GM23338 (cell line): ENCODE data around the gene BRICD5. TPM values are rescaled to one million over a fixed set of nuclear protein-coding genes. Genes with fewer than 3 reads are reported as not detected.

Source experiments
- ATAC-seq: fragments of 200-7000 bp; cut with Tn5 transposase; 3 replicates; pipeline ENCODE4 v1.9.1; 2020
- DNase-seq: peaks from one replicate; pipeline ENCODE4 v3.0.0-alpha.2; 2015; ENCODE audit warnings: low spot score
- H2AFZ ChIP-seq: fragments of 200-600 bp; sonication (generic); 2 replicates; pipeline ENCODE4 v1.8.0; 2016; ENCODE audit warnings: antibody characterized with exemption, mild to moderate bottlenecking, moderate library complexity
- H3F3A ChIP-seq: fragments of 200-600 bp; sonication (generic); replicated peaks from 2 replicates; pipeline ENCODE4 v1.8.0; 2017; ENCODE audit warnings: antibody characterized with exemption, mixed run types, low read depth
- H3K27ac ChIP-seq: fragments of 200-600 bp; sonication (generic); 2 replicates; pipeline ENCODE4 v1.6.1; 2016; ENCODE audit warnings: low read depth
- H3K27me3 ChIP-seq: fragments of 200-600 bp; sonication (generic); 2 replicates; pipeline ENCODE4 v1.8.0; 2016; ENCODE audit warnings: mild to moderate bottlenecking, mixed run types, moderate library complexity; ENCODE audit not compliant: insufficient read depth
- H3K36me3 ChIP-seq: fragments of 200-600 bp; sonication (generic); 2 replicates; pipeline ENCODE4 v1.8.0; 2016; ENCODE audit warnings: mild to moderate bottlenecking; ENCODE audit not compliant: insufficient read depth
- H3K4me1 ChIP-seq: fragments of 200-600 bp; sonication (generic); 2 replicates; pipeline ENCODE4 v1.8.0; 2016; ENCODE audit warnings: mild to moderate bottlenecking, moderate library complexity; ENCODE audit not compliant: insufficient read depth
- H3K4me2 ChIP-seq: fragments of 200-600 bp; sonication (generic); 2 replicates; pipeline ENCODE4 v1.7.1; 2017; ENCODE audit warnings: mixed run types
- H3K4me3 ChIP-seq: fragments of 200-600 bp; sonication (generic); 2 replicates; pipeline ENCODE4 v1.6.1; 2016; ENCODE audit warnings: mixed run types
- H3K79me2 ChIP-seq: fragments of 200-600 bp; sonication (generic); replicated peaks from 2 replicates; pipeline ENCODE4 v1.8.0; 2017; ENCODE audit warnings: mild to moderate bottlenecking; ENCODE audit not compliant: insufficient read depth
- H3K9me2 ChIP-seq: fragments of 200-600 bp; sonication (generic); 2 replicates; pipeline ENCODE4 v1.8.0; 2017; ENCODE audit not compliant: insufficient read depth
- H4K20me1 ChIP-seq: fragments of 200-600 bp; sonication (generic); replicated peaks from 2 replicates; pipeline ENCODE4 v1.8.0; 2017; ENCODE audit warnings: mild to moderate bottlenecking; ENCODE audit not compliant: insufficient read depth
- H3K27ac Mint-ChIP-seq: 2 replicates; pipeline ENCODE4 v1.8.0; 2020; ENCODE audit warnings: inconsistent platforms, mild to moderate bottlenecking, moderate library complexity, mixed read lengths
- H3K27me3 Mint-ChIP-seq: 3 replicates; pipeline ENCODE4 v1.8.0; 2022; ENCODE audit warnings: low read depth, mild to moderate bottlenecking, moderate library complexity, mixed read lengths, inconsistent platforms; ENCODE audit not compliant: insufficient read depth, poor library complexity
- H3K36me3 Mint-ChIP-seq: 3 replicates; pipeline ENCODE4 v1.8.0; 2021; ENCODE audit warnings: low read depth, mild to moderate bottlenecking, inconsistent platforms, moderate library complexity, mixed read lengths
- H3K4me1 Mint-ChIP-seq: 3 replicates; pipeline ENCODE4 v1.8.0; 2020; ENCODE audit warnings: mild to moderate bottlenecking, inconsistent platforms, mixed read lengths
- H3K4me3 Mint-ChIP-seq: 3 replicates; pipeline ENCODE4 v1.8.0; 2021; ENCODE audit warnings: moderate library complexity, mild to moderate bottlenecking, inconsistent platforms, mixed read lengths
- H3K9me3 Mint-ChIP-seq: 3 replicates; pipeline ENCODE4 v1.8.0; 2020; ENCODE audit warnings: moderate library complexity, mild to moderate bottlenecking, inconsistent platforms, mixed read lengths
- CTCF ChIP-seq, 2 experiments: fragments of 200-600 bp in 1 of 2; sonication (generic) in 1 of 2; conservative IDR thresholded peaks; 2 replicates each; pipeline versions ENCODE4 v1.5.1 to v1.6.1; 2016 to 2017; ENCODE audit warnings: antibody characterized with exemption in 2 of 2, low read depth in 2 of 2, mild to moderate bottlenecking in 2 of 2, moderate library complexity in 1 of 2
- ETS1 ChIP-seq: IDR thresholded peaks from 2 replicates; pipeline ENCODE4 v1.6.1; 2016; ENCODE audit warnings: antibody characterized with exemption
- EZH2 ChIP-seq: fragments of 200-600 bp; sonication (generic); IDR thresholded peaks from one replicate; pipeline ENCODE4 v1.8.0; 2017; ENCODE audit warnings: antibody characterized with exemption, mild to moderate bottlenecking, low read depth; ENCODE audit not compliant: unreplicated experiment
- EZH2phosphoT487 ChIP-seq: fragments of 200-600 bp; sonication (generic); IDR thresholded peaks from one replicate; pipeline ENCODE4 v1.8.1; 2018; ENCODE audit warnings: antibody characterized with exemption; ENCODE audit not compliant: unreplicated experiment
- JUNB ChIP-seq: IDR thresholded peaks from one replicate; pipeline ENCODE4 v1.6.1; 2016; ENCODE audit warnings: antibody characterized with exemption; ENCODE audit not compliant: unreplicated experiment
- NANOG ChIP-seq: IDR thresholded peaks from 2 replicates; pipeline ENCODE4 v1.6.1; 2016; ENCODE audit warnings: antibody characterized with exemption, borderline replicate concordance
- REST ChIP-seq: IDR thresholded peaks from one replicate; pipeline ENCODE4 v1.6.1; 2018; ENCODE audit warnings: antibody characterized with exemption; ENCODE audit not compliant: unreplicated experiment
- ZNF114 ChIP-seq: fragments of 250-450 bp; sonication (Bioruptor Pico); IDR thresholded peaks from 2 replicates; pipeline ENCODE4 v1.5.0; 2020; ENCODE audit warnings: mild to moderate bottlenecking, moderate library complexity
- ZNF331 ChIP-seq: fragments of 250-450 bp; sonication (Bioruptor Pico); IDR thresholded peaks from 2 replicates; pipeline ENCODE4 v1.5.0; 2020; ENCODE audit warnings: low read depth, mild to moderate bottlenecking, moderate library complexity
- polyA plus RNA-seq: library from polyadenylated mRNA; unstranded; fragments of >200 nt; fragmentation: Nextera tagmentation; extraction: Ambion mirVana; gene quantifications from 2 replicates; pipeline ENCODE4 v1.2.1, GENCODE V29; 2016
- total RNA-seq: library from RNA; depleted of rRNA; stranded (reverse); fragments of >200 nt; shearing (Covaris generic); gene quantifications from 2 replicates; pipeline ENCODE4 v1.2.3, GENCODE V29; 2014

BRICD5 gene
- total and polyA plus RNA-seq, 2 experiments from 2014 or later = 5.3 to 6.3 TPM

- TF ChIP-seq CTCF (conservative IDR thresholded peaks at IDR 0.05; ENCODE audit: low read depth in 2 of 2) = no peak
- TF ChIP-seq ZNF331 = no peak
- TF ChIP-seq ETS1 = no peak
- no peak for TF ChIP-seq NANOG
- no peak for TF ChIP-seq EZH2
- TF ChIP-seq REST = no peak
- TF ChIP-seq JUNB = no peak
- no peak for TF ChIP-seq EZH2phosphoT487
Observed at GRCh38 chr16:2216330-2216729, 5.7 kb upstream of the BRICD5 start (continued).

GRCh38 chr16:2214719-2214968 is 4.0 kb upstream of the BRICD5 start, which contains the start of gene PGP:
Gene PGP, minus strand, starts transcription at chr16:2214840. Its CDS starts 63 bp downstream, at chr16:2214777.
- Histone ChIP-seq H3K4me3 (peak within 1 kb of the TSS; percentile 69), H2AFZ (peak within 1 kb of the TSS; percentile 89), H3K9me2 (no peaks in the 10 kb centered on the region), H4K20me1 (peaks cover 18% of the 10 kb centered on the region), H3K27ac (peak within 1 kb of the TSS; percentile 98), H3K36me3 (0 out of 2 replicates have a peak, but pooled peaks cover 5% of the 10 kb centered on the region), H3K79me2 (peaks cover 19% of the 10 kb centered on the region), H3K4me2 (peak within 1 kb of the TSS; percentile 84), H3F3A (peaks cover 37% of the 10 kb centered on the region; the same call in 1 of the 2 replicates), H3K27me3 (no peaks in the 10 kb centered on the region), H3K4me1 (peaks cover 10% of the 10 kb centered on the region; the same call in 1 of the 2 replicates)
- Mint-ChIP-seq H3K4me3 (peak within 1 kb of the TSS; percentile 92), H3K27me3 (peaks cover 17% of the 10 kb centered on the region), H3K9me3 (no peaks in the 10 kb centered on the region; the same call in 2 of the 3 replicates), H3K36me3 (peaks cover 23% of the 10 kb centered on the region), H3K4me1 (peaks cover 17% of the 10 kb centered on the region), H3K27ac (peak within 1 kb of the TSS; percentile 99)
- no peak for ATAC-seq
- no peak for DNase-seq
- peak; percentile 92 for TF ChIP-seq ZNF114 (CRISPR knock-in tag)
- TF ChIP-seq JUNB = no peak
